AG10803 (cell line): ENCODE measurements around the gene HSPBP1.

Experiments used
- DNase-seq: peaks from one replicate; pipeline ENCODE4 v3.0.0; 2010; ENCODE audit warnings: low read depth
- H3K4me3 ChIP-seq: 2 replicates; pipeline ENCODE4 v1.5.1; 2011; ENCODE audit warnings: mild to moderate bottlenecking, low read length, control low read depth
- CTCF ChIP-seq: conservative IDR thresholded peaks from 2 replicates; pipeline ENCODE4 v1.5.1; 2011; ENCODE audit warnings: mild to moderate bottlenecking, low read length, control low read depth, inconsistent platforms

HSPBP1 gene

GRCh38 chr19:55252760-55253663 is 26.9 kb downstream of the HSPBP1 start:
- DNase-seq: no peak
- no peak for TF ChIP-seq CTCF
- H3K4me3 ChIP-seq: no peak overlapping the region

GRCh38 chr19:55251341-55252081 is 28.4 kb downstream of the HSPBP1 start:
- no peak for DNase-seq

GRCh38 chr19:55250262-55251036 is 29.5 kb downstream of the HSPBP1 start:
- DNase-seq: no peak
- TF ChIP-seq CTCF: no peak
- no peak overlapping the region for H3K4me3 ChIP-seq

More at GRCh38 chr19:55251341-55252081, 28.4 kb downstream of the HSPBP1 start:
- H3K4me3 ChIP-seq: no peak overlapping the region
- TF ChIP-seq CTCF: no peak

GRCh38 chr19:55249841-55250240 is 30.1 kb downstream of the HSPBP1 start:
- no peak for DNase-seq
- H3K4me3 ChIP-seq: no peak overlapping the region
- no peak for TF ChIP-seq CTCF

GRCh38 chr19:55248704-55249103 is 31.2 kb downstream of the HSPBP1 start:
- no peak for DNase-seq
- TF ChIP-seq CTCF: no peak
- H3K4me3 ChIP-seq: no peak overlapping the region

GRCh38 chr19:55248166-55248675 is 31.7 kb downstream of the HSPBP1 start:
- no peak for DNase-seq
- TF ChIP-seq CTCF: no peak
- no peak overlapping the region for H3K4me3 ChIP-seq
